Measurements from ENCODE around the gene PPP1R9A.

PPP1R9A gene

GRCh38 chr7:95267754-95268153 lies 360.4 kb downstream of the PPP1R9A start:
- DNase-seq, result no peak

- DNase-seq, result no peak
These were observed 362.2 kb downstream of the PPP1R9A start for GRCh38 chr7:95269640-95270039.

DNA sequence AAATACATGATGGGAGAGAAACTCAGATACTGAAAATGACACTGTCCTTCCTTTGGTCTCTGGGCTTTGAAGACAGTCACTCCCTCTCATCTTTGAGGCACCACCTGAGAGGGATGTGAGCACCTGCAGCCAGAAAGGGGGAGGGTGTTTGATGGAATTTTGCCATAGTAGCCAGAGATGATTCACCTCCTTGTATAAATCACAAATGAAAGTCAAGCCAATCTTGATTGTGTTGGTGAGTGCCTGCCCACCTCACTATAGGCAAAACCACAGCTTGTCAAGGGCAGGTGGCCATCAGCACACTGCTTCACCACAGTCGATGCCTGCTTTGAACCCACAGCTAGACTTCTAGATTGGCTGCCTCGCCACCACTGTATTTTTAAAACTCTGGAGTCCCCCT lies 368.7 kb downstream of the PPP1R9A start:
- DNase-seq, result no peak

GRCh38 chr7:95279417-95279816 lies 372.0 kb downstream of the PPP1R9A start:
- no peak for DNase-seq

DNA sequence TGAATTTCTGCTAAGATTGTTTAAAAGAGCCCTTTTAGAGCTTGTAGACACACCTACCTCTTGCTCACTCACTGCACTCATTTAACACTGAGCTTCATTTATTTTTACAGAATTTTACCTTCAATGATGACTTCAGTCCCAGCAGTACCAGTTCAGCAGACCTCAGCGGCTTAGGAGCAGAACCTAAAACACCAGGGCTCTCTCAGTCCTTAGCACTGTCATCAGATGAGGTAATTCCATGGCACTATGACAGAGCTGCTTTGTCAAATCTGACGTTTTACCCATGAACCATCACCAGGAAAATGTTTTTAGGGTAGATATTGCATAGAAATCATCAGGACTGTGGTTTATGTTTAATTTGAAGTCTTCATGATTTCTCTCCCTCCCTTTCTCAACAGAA lies 378.7 kb downstream of the PPP1R9A start:
- DNase-seq, result no peak

GRCh38 chr7:95290166-95290830 lies 382.9 kb downstream of the PPP1R9A start:
- DNase-seq, result no peak

GRCh38 chr7:95295397-95295796 lies 388.0 kb downstream of the PPP1R9A start:
- no peak for DNase-seq

DNA sequence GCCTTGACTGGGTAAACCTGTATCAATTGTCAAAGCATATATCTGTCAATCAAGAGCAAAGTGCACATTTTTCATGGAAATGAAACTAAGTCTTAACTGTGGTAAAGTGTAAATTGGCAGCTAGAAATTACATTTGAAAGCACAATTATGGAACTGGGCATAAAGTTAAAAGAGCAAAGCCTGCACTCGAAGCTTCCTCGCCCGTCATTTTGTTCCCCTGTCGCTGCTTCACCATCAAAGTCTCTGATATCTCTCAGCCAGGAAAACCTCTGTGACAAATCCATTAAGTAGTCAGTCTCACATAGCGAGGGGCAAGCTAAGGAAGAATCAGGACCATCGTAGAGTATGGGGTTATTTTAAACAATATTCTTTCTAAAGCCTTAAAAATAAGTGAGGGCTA lies 389.1 kb downstream of the PPP1R9A start:
- DNase-seq, result no peak

DNA sequence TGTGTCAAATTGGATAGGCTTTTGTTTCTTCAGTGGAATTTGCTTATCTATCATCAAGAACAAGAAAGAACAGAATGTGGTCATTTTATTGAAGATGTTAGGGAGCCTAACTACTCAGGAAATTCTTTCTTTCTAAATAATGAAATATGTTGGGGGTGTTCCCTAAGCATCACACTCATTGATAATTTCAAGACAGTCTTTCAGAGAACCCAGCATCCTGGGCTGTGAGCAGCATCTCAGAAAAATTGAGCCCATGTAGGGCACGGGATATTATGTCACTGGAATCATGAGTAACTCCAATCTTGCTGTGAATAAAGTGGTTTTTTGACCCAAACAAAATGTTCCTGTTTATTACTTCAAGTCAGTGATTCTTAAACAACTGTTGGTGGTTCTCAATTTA lies 389.6 kb downstream of the PPP1R9A start:
- DNase-seq, result no peak

DNA sequence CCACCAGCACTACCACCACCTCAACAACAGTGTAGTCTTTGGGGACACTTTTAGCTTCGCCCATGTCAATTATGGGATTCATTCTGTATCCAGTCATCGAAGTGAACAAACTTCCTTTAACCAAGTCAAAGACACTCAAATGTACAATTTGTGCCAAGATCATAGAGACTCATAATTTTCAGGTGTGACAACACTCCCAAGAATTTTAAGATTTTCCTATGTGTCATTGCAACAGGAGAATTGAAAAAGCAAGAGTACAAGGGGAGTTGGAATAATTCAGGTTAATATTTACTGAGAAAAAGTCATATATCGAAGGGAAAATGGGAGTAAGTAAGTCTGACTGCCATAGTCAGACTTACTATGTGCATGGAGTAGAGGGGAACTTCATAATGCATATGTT lies 390.7 kb downstream of the PPP1R9A start:
- DNase-seq, result no peak

GRCh38 chr7:95303013-95303905 lies 395.9 kb downstream of the PPP1R9A start:
- DNase-seq, result no peak

DNA sequence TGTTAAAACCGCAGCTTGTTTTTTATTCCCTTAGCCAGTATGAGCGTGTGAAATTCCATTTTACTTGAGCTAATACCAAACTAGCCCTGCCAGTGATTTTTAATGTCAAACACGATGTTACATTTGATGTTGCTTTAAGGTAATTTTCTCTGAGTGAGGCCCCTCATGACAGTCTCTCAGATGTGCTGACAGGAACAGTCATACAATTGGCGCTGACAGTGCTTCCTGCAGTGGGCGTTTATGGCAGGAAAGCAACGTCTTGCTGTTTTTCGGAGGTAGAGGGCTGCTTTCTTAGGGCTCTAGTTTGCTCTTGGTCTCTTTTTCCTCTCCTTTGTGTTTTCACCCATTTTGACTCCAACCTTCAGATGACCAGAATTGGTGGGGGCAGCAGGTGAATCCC lies 397.6 kb downstream of the PPP1R9A start:
- no peak for DNase-seq

DNA sequence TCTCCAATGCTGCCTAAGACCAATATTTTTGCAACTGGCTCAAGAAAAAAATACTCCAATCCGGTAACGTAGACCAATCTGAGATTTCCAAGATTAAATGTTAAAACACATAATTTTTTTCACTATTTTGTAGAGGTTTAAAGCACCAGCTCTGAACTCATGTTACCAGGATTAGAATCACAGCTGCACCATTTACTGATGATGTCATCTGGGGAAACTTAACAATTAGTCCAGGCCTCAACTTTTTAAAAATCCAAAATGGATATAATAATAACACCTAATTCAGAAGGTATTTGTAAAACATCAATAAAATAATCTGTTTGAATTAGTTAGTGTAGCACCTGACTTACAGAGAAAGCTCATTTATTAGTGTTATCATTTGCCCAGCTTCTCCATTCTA lies 402.6 kb downstream of the PPP1R9A start:
- no peak for DNase-seq

- no peak for DNase-seq
These were observed 404.0 kb downstream of the PPP1R9A start for GRCh38 chr7:95311389-95311788.

GRCh38 chr7:95312561-95312960 lies 405.2 kb downstream of the PPP1R9A start:
- DNase-seq, result no peak

DNA sequence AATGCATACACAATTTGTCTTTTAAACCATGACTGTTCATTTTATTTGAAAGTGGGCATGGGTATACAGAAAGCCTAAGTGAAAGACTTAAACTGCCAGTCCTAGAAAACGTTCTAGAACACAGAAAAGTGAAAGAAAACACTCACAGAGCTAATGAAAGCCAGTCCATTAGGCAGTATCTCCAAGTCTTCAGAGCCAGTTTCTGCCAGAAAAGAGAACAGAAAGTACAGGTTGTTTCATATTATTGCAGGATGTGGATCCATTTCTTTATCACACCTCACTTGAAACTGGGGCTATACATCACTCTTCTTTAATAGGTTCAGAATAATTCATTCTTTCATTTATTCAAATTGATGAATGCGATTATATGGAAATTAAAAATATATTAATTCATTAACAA lies 409.2 kb downstream of the PPP1R9A start:
- no peak for DNase-seq

GRCh38 chr7:95317546-95317945 lies 410.2 kb downstream of the PPP1R9A start:
- DNase-seq, result no peak

- DNase-seq, result no peak
These were observed 410.6 kb downstream of the PPP1R9A start for GRCh38 chr7:95317966-95318365.

DNA sequence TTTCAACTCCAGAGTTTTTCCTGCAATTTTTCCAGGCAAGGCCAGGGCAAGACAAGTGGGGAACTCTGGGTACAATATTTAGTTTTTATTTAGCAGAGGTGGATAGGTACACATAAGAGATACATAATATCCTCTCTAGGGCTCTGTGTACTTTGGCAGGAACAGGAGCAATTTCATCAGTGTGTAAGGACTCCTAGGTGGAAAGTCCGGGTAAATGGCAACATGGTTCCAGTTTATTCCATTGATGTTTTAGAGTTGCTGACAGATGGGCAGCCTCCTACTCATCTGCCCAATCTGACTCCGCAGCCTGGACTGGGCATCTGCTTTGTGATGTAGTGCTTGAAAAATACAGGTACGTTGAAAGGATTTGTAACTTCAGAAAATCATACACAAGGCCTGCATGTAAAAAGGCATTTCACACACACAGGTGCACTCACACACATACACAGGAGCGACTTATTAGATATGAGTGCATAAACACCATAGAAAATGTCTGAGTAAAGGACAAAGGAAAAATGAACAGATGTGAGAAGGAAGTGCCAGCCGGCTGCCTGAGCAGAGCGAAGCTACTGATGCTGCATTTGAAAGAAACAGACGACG lies 411.2 kb downstream of the PPP1R9A start:
- no peak for DNase-seq

DNA sequence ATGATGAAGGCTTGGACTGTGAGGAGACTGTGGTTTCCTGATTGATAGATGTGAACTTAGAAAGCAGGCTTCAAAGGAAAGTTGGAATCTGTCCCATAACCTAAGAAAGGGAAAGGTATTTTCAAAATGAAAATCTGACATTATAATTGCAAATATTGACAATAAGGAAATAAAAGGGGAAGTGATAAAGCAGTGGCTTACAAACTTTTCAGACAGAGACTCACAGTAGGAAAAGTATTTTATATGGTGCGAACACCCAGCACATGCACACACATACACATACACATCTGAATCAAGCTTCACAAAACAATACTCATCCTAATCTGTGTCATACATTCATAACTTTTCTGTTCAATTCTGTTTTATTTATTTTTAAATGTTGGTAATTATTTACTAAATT lies 412.2 kb downstream of the PPP1R9A start:
- no peak for DNase-seq

- no peak for DNase-seq
These were observed 413.3 kb downstream of the PPP1R9A start for GRCh38 chr7:95320651-95321050.

GRCh38 chr7:95321720-95322119 lies 414.3 kb downstream of the PPP1R9A start:
- DNase-seq, result no peak

DNA sequence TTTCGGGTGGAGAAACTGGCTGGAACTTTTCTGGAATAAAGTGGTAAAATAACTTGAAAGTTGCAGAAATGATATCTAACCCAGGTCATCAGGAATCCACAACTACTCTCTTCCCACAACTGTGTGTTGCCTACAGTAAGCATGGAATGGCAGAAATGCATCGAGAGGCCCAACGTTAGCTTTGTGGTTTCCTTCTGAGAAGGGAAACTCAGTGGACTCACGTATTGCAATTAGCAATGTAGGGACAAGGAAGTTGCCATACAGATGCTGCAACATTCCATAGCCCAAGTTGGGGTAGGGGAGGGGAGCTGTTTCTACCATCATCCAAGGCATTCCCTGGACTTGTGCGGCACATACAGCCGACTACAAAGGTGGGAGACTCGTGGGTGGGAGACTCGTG lies 415.0 kb downstream of the PPP1R9A start:
- DNase-seq, result no peak

- DNase-seq, result no peak
These were observed 415.5 kb downstream of the PPP1R9A start for GRCh38 chr7:95322854-95323253.

Data from activated gamma-delta T cell (primary cell).